IMR-90 (cell line): ENCODE results near the gene CCNK.

Experiments used
- CTCF ChIP-seq: conservative IDR thresholded peaks from 2 replicates; pipeline ENCODE4 v1.5.1; 2012; ENCODE audit warnings: mild to moderate bottlenecking, low read depth, low read length, improper control_type of control experiment
- MXI1 ChIP-seq: IDR thresholded peaks from 2 replicates; pipeline ENCODE4 v1.6.1; 2012; ENCODE audit warnings: low read depth, mild to moderate bottlenecking, low read length, moderate library complexity, borderline replicate concordance
- POLR2A ChIP-seq: IDR thresholded peaks from 2 replicates; pipeline ENCODE4 v1.6.1; 2012; ENCODE audit warnings: mild to moderate bottlenecking, low read depth, low read length
- RAD21 ChIP-seq: IDR thresholded peaks from 2 replicates; pipeline ENCODE4 v1.6.1; 2012; ENCODE audit warnings: low read length, improper control_type of control experiment
- RCOR1 ChIP-seq: IDR thresholded peaks from 2 replicates; pipeline ENCODE4 v1.6.1; 2012; ENCODE audit warnings: mild to moderate bottlenecking, low read length, improper control_type of control experiment; ENCODE audit not compliant: insufficient replicate concordance
- RFX5 ChIP-seq: IDR thresholded peaks from 2 replicates; pipeline ENCODE4 v1.8.0; 2012; ENCODE audit warnings: low read depth, mild to moderate bottlenecking, low read length, moderate library complexity
- USF2 ChIP-seq: fragments of 150-350 bp; IDR thresholded peaks from 2 replicates; pipeline ENCODE4 v1.6.1; 2017; ENCODE audit warnings: mild to moderate bottlenecking, antibody characterized with exemption, low read length, low read depth

GRCh38 chr14:99529899-99530298 lies 48.7 kb downstream of the CCNK start:
- no peak for TF ChIP-seq CTCF
- TF ChIP-seq POLR2A = no peak
- no peak for TF ChIP-seq USF2
- TF ChIP-seq RFX5 = no peak
- TF ChIP-seq MXI1 = no peak
- no peak for TF ChIP-seq RAD21
- TF ChIP-seq RCOR1 = no peak
